T-helper 22 cell (primary cell): ENCODE measurements around the gene GCLC.
"Not testable (repeated sequence)": the region's sequence is repeated elsewhere in the genome, so short reads cannot be mapped to it uniquely, and the experiment has no call there.

Experiments
- DNase-seq: peaks from one replicate; pipeline ENCODE4 v3.0.0-alpha.2; 2020; ENCODE audit warnings: low read depth

The GCLC gene

GRCh38 chr6:53556986-53557715 lies 12.2 kb upstream of the GCLC start:
- DNase-seq, result no peak

- DNase-seq, result not testable (repeated sequence)
Measured at GRCh38 chr6:53553600-53553999, 8.7 kb upstream of the GCLC start.

GRCh38 chr6:53551681-53552080 lies 6.8 kb upstream of the GCLC start:
- not testable (repeated sequence) for DNase-seq

GRCh38 chr6:53547811-53548496 lies 3.1 kb upstream of the GCLC start:
- peak; percentile 85 for DNase-seq

- no peak for DNase-seq
Measured at GRCh38 chr6:53547166-53547810, 2.4 kb upstream of the GCLC start.

GRCh38 chr6:53546281-53546680 lies 1.4 kb upstream of the GCLC start:
- DNase-seq, result no peak

- no peak for DNase-seq
Measured at GRCh38 chr6:53544217-53544469, 758 bp downstream of the GCLC start.

- no peak for DNase-seq
Measured at GRCh38 chr6:53543359-53544216, 1.3 kb downstream of the GCLC start.

GRCh38 chr6:53541900-53542299 lies 3.0 kb downstream of the GCLC start:
- DNase-seq, result no peak

GRCh38 chr6:53540129-53540692 lies 4.7 kb downstream of the GCLC start:
- no peak for DNase-seq

GRCh38 chr6:53539561-53539960 lies 5.3 kb downstream of the GCLC start:
- DNase-seq, result no peak

GRCh38 chr6:53536561-53536960 lies 8.3 kb downstream of the GCLC start:
- DNase-seq, result no peak

GRCh38 chr6:53532942-53533341 lies 12.0 kb downstream of the GCLC start:
- no peak for DNase-seq

- DNase-seq, result no peak
Measured at GRCh38 chr6:53532061-53532797, 12.7 kb downstream of the GCLC start.

- no peak for DNase-seq
Measured at GRCh38 chr6:53530780-53531386, 14.0 kb downstream of the GCLC start.

GRCh38 chr6:53530346-53530745 lies 14.6 kb downstream of the GCLC start:
- DNase-seq, result no peak

- DNase-seq, result no peak
Measured at GRCh38 chr6:53529324-53530036, 15.4 kb downstream of the GCLC start.

GRCh38 chr6:53528107-53528506 lies 16.8 kb downstream of the GCLC start:
- no peak for DNase-seq

GRCh38 chr6:53527249-53527765 lies 17.6 kb downstream of the GCLC start:
- no peak for DNase-seq

GRCh38 chr6:53526000-53526399 lies 18.9 kb downstream of the GCLC start:
- DNase-seq, result no peak
